Non-pigmented ciliary epithelial cell (primary cell): ENCODE data around the gene MYCBP2.
A peak's percentile ranks its signal among the peaks of the same experiment; 100 is the strongest.
"Not testable (repeated sequence)": the region's sequence is repeated elsewhere in the genome, so short reads cannot be mapped to it uniquely, and the experiment has no call there.

Experiments used
- DNase-seq: peaks from one replicate; pipeline ENCODE4 v3.0.0-alpha.2; 2010; ENCODE audit warnings: low read depth

Gene MYCBP2, protein sequence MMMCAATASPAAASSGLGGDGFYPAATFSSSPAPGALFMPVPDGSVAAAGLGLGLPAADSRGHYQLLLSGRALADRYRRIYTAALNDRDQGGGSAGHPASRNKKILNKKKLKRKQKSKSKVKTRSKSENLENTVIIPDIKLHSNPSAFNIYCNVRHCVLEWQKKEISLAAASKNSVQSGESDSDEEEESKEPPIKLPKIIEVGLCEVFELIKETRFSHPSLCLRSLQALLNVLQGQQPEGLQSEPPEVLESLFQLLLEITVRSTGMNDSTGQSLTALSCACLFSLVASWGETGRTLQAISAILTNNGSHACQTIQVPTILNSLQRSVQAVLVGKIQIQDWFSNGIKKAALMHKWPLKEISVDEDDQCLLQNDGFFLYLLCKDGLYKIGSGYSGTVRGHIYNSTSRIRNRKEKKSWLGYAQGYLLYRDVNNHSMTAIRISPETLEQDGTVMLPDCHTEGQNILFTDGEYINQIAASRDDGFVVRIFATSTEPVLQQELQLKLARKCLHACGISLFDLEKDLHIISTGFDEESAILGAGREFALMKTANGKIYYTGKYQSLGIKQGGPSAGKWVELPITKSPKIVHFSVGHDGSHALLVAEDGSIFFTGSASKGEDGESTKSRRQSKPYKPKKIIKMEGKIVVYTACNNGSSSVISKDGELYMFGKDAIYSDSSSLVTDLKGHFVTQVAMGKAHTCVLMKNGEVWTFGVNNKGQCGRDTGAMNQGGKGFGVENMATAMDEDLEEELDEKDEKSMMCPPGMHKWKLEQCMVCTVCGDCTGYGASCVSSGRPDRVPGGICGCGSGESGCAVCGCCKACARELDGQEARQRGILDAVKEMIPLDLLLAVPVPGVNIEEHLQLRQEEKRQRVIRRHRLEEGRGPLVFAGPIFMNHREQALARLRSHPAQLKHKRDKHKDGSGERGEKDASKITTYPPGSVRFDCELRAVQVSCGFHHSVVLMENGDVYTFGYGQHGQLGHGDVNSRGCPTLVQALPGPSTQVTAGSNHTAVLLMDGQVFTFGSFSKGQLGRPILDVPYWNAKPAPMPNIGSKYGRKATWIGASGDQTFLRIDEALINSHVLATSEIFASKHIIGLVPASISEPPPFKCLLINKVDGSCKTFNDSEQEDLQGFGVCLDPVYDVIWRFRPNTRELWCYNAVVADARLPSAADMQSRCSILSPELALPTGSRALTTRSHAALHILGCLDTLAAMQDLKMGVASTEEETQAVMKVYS (N-terminal part only)

DNA sequence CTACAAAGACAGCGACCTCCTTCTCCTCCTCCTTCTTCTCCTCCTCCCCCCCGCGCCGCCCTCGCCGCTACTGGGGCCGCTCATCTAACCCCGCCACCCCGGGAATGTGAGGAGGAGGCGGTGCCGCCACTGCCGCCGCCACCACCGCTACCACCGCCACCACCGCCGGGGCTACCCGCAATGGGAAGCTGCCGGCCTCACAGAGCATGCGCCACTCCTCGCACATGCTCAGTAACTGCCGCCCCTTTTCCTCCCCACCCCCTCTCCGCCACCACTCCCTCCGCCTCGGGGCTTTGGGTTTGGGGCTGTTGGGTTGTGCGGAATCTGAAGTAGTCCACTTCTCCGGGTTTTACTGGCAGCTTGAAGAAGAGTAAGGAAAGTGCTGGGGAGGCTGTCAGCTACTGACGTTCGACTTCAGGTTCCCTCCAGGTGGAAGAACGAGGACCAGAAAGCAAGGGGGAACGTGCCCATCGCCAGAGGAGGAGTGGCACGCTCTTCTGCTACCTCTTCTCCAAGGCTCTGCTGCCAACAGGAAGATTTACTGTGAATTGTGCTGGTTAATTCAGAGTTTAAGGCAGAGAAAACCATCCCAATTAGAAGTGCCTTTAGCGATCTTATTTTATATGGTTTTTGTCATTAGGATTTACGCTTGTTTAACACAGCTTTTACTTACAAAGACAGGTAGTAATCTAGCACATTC lies at the start of gene MYCBP2:
TSS of gene MYCBP2 (minus strand) at position 190 of the 700 bp plus-strand sequence. CDS start 319 bp downstream, outside the sequence.
- DNase-seq = peak; percentile 94

DNA sequence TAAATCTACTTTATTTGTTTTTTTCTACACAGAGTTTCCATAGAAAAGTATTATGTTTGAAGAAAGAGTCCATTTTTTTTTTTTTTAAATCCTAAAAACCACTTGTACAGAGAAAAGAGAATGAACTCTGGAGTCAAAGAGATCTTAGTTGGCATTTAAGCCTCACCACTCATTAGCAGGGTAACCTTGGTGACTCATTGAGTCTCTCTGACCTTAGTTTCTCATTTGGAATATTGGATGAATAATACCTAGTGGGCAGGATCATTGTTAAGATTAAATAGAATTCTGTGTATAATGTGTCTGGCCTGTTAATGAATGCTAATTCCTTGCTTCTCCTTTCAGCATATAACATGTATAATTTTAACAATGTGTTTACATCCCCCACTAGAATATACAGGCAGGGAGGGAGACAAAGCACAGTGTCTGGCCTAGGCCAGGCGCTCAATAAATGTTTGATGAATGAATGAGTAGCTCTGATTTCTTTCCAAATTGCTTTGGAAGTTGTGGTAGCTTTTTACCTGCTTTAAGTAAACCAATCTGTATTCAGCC lies 48.7 kb upstream of the MYCBP2 start:
- no peak for DNase-seq

DNA sequence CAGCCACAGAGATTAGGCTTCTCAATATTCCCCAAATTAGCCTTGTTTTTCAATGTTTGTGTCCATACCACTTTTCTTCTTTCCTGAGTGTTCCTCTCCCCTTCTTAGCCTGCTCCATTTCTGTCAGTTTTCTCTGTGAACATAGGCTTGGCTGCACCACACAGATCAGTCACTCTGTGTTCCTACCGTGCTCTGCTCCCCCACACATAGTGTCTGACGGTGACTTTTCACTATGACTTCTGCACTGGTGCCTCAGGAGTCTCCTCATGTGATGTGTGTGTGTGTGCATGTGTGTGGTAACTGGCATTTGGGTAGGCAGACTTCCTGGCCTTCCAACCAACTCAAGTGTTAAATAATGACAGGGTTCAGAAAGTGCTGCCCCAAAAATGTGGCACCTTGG lies 47.9 kb upstream of the MYCBP2 start:
- no peak for DNase-seq

DNA sequence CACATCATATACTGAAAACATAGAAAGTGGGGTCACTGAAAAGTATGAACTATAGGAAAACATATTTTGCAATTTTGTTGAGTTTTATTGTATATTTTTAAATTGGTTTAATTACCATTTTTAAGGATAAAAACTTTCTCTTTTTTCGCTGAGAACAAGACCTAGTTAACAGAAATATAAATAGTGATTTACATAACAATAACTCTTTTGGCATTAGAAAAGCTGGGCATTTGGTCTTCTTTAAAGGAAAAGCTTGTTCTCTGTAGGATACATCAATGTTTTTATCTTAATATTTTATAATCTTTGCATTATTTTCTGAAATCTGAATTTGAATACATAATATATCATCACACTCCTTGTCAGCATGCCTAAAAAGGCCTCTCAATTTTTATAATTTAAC lies 47.4 kb upstream of the MYCBP2 start:
- no peak for DNase-seq

DNA sequence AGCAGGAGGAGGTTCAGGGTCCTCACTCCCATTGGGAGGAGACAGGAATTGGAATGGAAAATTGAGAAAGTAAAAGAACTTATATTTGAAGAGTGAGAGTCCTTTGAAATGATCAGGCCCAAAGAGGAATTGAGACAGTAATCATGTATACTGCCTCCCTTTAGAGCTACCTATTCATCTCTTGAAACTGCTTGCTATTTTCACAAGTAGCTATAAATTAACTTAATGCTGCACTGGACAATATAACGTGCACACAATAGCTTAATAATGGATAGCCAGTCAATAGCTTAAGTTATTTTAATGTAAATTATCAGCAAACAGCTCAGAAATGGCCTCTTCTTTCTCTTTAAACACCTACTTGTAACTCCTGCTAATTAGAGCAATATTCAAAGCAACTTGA lies 46.6 kb upstream of the MYCBP2 start:
- DNase-seq = no peak

DNA sequence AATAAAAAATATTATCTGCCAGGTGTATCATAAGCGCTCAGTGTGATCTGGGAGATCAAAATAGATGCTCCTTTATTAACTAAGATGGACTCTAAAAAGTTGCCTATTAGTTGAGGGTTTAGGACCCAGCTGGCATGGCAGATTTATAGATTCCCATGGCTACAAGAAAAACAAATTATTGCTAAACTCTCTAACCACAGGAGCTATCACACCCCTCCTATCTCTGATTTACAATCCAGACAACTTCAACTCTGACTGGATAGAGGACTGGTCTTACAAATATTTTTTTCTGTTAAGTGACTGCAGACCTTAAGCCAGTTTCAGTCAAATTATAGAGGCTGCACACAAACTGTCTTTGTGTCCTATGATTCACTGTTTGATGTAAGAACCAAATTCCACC lies 45.4 kb upstream of the MYCBP2 start:
- DNase-seq = no peak

DNA sequence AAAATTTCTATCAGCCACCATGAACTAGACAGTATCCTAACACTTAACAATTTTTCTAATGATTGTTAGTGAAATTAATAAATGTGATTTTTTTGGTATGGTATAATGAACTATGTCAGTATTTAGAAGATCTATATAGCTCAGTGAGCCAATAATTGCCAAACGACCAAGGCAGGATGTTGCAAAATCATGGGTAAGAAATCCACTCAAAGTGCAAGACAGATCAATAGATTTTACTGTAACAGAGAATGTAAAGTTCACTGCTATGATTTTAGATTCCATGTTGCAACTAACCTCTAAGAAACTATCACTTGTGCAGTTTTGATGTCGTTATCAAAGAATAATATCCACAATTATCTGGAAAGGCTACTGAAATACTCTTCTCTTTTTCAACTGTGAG lies 44.0 kb upstream of the MYCBP2 start:
- DNase-seq = no peak

DNA sequence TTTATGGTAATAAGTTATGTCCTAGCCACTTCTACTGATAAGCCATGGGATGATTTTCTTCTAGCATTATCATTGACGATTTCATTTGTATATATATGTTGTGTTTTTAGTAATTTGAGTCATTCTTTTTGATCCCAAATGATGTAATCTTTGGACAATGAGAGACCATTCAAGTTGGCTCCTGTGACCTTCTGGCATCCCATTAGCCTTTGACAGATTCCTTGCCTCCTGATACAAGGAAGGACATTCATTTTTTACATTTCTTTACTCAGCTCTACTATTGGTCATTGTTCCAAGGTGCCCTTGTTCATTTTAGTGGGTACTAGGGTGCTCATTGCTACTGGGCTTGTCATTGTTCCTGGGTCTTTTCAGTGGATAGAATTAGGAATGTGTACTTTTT lies 35.3 kb upstream of the MYCBP2 start:
- no peak for DNase-seq

DNA sequence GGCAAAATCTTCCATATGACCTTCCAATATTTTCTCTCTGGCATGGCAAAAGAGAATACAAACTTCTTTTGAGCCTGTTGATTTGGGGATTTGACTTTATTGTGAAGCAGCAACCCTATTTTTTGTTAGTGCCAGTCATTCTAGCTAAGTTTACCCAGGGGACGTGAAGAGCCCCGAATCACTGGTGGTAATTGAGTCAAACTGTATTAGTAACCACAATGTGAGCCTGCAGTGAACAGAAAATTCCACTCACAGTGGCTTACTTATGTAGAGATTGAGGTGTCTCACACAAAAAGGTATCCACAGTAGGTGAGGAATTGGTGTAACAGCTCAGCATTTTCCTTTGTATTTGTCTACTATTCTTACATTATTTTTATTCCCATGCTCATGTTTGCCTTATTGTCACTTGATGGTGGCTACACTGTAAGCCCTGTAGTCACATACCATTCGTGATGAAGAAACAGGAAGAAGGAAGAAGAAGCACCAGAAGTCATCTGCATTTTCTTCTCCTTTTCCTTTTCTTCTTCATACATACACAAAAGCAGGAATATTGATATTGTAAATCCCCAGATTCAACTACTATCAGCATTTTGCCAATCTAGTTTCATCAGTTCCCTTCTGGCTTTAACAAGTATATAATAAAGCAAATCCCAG lies 33.3 kb upstream of the MYCBP2 start:
- DNase-seq = no peak

DNA sequence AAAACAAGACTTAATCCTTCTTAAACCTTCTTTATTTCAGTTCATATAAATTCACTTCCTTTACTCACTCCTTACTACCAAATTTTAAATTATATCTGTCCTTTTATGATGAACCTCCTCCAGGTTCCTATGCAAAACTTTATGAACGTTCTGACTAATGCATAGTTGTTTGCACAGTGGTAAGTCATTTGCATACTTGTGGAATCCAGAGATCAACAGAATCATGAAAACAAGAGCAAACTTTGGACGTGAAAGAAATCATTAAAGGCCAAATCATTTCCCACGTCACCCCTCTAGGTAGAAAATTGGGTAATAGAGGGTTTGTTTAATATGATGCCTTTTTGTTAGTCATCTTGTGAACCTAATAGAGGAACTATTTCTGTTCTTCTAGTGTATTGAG lies 32.3 kb upstream of the MYCBP2 start:
- DNase-seq = no peak

DNA sequence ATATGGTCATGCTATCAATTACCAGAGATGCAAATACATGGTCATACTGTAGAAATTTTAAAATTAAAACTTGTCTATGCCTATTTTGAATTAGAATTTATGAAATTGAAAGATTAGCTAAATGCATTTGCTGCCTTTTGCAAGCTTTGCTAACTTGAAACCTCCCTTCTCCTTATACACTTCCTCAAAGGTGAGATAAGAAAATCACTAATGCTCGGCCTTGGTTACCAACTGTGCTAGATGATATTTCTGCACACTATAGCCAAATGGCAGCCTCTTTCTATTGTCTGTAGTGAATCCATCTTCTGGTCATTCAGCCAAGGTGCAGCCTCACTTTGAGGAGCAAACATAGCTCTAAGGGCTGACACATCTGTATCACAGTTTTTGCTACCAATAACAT lies 31.1 kb upstream of the MYCBP2 start:
- no peak for DNase-seq

DNA sequence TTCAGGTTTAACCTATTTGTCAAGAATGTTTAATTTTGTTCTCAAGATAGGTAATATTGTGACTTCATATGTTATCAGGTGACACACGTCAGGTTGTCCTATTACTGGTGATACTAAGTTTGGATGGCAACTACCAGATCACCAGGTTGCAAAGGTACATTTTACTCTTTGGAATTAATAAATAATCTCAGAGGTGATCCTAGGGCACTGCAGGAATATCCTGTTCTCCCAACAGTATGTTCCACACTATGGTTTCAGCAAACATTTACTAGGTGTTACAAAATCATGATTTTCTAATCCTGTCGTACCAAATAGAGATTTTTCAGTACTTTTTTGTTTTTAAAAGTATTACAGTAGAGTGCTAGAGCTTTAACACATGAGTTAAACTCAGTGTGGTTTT lies 29.3 kb upstream of the MYCBP2 start:
- no peak for DNase-seq

DNA sequence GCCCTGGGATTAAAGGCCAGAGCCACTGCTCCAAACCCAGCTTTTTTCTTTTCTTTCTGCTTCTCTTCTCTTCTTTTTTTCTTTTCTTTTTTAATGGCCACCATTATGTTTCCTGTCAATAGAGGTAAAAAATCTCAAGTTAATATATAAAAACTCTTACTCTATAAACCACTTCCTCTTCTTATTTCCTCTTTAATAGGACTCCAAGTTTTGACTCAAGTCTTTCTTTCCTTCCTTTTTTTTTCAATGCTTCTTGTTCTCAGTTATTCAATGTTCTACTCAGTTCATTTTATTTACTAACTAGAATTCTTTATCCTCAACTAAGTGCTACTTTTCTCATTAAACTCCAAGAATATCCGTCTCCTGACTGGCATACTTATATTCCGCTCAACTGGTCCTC lies 27.1 kb upstream of the MYCBP2 start:
- DNase-seq = no peak

DNA sequence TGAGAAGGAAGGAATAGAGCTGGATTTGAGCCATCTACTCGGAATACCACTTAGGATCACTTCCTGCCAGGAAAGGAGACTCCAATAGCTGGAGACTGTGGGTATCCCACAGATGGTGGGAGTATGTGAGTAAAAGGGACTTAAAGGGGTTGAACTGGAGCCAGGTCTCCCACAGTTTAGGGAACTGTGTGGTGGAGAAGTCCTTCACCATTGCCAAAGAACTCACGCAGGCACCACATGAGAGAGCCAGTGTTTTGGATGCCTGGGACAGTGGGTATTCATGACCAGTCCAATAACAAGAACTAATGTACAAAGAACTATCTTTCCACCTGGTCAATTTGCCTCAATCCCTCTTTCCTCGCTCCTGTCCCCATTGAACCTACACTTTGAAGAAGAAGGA lies 24.4 kb upstream of the MYCBP2 start:
- DNase-seq = no peak

DNA sequence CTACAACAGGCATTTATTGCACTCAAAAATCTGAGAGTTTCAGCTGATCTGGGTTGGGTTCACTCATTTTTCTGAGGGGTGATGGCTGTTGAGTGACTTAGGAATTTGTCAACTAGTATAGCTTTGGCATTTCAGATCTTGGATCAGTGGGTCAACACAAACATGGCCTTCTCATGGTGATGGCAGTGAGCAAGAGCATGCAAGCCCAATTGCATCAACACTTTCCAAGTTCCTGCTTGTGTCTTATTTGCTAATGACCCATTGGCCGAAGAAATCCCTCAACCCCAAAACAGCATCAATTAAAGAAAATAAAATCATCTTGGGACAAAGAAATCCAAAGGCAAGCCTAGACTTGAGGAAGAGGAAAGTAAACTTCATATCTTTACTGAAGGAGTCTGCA lies 23.9 kb upstream of the MYCBP2 start:
- DNase-seq = no peak

DNA sequence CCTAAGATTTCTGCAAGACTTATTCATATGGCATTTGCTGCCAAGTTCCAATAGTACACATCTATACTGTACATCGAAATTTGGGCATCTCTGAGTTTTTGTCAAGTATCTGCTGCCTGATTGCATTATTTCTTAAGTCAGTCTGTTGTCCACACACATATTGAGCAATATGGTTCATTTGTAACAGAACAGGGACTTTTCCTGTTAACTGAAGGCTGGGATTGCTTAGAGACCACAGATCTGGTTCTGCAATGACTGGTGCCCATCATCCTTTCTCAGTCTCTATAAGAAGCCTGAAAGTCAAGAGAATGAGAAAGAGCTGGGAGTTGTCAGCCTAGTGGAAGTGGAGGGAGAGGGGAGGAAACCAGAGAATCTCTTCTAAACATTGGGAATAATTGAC lies 22.5 kb upstream of the MYCBP2 start:
- no peak for DNase-seq

DNA sequence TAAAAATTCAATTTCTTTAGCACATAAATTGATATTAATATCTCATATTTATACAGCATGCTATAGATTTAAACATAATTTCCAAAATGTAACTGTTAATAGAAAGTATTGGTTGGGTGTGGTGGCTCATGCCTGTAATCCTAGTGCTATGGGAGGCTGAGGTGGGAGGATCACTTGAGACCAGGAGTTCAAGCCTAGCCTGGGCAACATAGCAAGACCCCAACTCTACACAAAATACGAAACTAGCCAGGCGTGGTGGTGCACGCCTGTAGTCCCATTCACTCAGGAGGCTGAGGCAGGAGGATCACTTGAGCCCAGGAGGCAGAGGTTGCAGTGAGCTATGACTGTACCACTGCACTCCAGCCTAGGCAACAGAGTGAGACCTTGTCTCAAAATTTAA lies 20.5 kb upstream of the MYCBP2 start:
- DNase-seq = not testable (repeated sequence)

DNA sequence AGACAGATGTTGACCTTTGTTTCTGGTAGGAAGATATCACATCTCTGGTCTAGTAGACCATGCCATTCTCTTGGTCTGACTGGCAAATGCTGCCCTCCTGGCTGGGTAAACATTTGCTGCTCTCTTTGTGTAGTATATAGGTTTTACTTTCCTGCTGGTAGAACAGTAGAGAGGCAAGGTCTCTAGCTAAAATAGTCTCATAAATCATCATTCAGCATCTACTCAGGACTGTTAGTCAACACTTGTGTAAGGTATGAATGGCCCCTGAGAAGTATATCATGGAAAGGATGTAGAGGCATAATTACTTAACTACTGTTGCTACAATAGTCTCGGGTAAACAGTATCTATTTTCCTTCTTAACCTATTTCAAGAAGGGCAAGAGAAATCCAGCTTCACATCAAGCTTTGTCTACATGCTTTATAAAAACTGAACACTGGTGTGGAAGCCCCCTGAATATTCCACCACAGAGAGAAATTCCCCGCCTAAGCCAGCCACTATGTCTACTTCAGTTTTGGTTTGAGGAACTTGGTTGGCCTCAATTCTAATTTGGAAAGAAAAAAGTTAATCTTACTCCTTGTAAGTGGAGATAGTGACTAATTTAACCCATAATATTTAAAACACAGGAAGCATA lies 18.4 kb upstream of the MYCBP2 start:
- DNase-seq = no peak

DNA sequence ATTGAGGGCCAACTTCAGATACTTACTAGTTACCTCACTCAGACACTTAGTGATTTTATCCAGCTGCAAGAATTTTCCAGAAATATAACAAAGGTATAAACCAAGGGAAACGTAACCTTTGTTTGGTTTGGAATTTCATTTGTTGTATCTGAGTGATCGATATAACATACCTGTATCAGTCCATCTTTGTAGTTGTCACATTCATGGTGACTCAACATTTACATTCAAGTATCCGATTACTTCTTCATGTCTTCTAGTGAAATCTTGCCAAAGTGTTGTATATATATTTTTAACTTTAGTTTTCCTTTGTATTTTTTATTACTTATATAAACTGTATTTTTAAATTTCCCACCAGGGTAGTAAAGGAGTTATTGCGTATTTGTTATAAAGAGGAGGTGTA lies 16.9 kb upstream of the MYCBP2 start:
- DNase-seq = no peak

DNA sequence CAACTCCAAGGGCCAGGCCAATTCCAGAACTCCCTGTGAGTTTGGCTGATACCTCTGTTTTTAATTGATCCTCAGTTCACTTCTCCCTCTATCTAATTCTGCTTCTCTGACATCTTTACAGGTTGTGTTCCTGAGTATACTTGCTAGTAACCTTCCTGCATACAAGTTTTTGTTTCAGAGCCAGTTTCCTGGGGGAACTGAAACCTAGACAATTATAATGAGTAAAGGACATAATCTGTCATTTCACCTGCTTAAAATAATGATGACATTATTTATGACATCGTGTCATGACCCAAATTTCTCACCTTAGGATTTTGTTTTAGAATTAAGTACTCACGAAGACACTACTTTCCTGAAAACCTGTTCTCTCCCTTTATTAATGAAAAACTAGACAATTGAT lies 12.5 kb upstream of the MYCBP2 start:
- no peak for DNase-seq

DNA sequence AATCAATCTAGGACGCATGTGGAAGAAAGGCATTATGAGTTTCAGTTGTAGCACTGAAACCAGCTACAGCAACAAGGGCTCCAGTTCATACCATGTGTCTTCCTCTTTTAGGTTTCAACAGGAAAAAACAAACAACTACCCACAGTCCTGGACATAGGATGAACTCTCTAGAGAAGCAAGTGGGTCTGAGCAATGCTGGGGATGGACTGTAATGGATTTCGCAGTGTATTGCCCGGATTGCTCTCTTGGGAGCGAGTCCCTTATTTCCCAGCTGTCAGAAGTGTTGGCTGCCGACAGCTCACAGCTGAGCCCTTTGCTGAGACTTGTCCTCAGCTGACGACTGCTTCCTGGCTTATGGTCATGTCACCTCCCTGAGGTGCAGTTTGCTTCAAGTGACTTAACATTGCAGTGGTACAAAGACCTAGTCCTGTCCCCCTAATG lies 12.1 kb upstream of the MYCBP2 start:
- DNase-seq = no peak
